HUDEP-2 (cell line): ENCODE measurements around the gene KSR1.
A peak's percentile ranks its signal among the peaks of the same experiment; 100 is the strongest.
"Not testable (repeated sequence)": the region's sequence is repeated elsewhere in the genome, so short reads cannot be mapped to it uniquely, and the experiment has no call there.

Experiments
- DNase-seq, 76 experiments: peaks; one replicate each; lab custom pipeline; 2025; ENCODE audit not compliant: unreplicated experiment in 76 of 76; lab: John Stamatoyannopoulos, UW

The KSR1 gene

GRCh38 chr17:27425991-27426390 lies 30.3 kb upstream of the KSR1 start:
- DNase-seq = no peak

DNA sequence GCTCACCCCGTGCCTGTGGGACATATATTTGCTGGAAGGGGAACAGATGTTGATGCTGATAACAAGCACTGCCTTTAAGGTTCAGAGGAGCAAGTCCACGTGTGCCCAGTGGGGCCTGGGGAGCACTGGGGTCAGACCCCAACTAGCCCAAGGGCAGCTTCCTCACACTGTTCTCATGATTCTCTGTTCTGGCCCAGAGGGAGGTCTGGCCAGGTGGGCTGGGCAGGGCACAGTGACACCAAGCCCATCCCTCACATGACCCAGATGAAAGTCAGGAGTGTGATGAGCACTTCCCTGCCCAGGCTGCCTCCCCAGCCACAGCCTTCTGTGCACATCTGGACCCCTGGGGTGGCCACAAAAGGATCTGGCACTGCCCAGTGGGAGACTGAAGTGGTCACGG lies 29.8 kb upstream of the KSR1 start:
- DNase-seq = not testable (repeated sequence)

GRCh38 chr17:27427166-27427862 lies 28.9 kb upstream of the KSR1 start:
- not testable (repeated sequence) for DNase-seq

DNA sequence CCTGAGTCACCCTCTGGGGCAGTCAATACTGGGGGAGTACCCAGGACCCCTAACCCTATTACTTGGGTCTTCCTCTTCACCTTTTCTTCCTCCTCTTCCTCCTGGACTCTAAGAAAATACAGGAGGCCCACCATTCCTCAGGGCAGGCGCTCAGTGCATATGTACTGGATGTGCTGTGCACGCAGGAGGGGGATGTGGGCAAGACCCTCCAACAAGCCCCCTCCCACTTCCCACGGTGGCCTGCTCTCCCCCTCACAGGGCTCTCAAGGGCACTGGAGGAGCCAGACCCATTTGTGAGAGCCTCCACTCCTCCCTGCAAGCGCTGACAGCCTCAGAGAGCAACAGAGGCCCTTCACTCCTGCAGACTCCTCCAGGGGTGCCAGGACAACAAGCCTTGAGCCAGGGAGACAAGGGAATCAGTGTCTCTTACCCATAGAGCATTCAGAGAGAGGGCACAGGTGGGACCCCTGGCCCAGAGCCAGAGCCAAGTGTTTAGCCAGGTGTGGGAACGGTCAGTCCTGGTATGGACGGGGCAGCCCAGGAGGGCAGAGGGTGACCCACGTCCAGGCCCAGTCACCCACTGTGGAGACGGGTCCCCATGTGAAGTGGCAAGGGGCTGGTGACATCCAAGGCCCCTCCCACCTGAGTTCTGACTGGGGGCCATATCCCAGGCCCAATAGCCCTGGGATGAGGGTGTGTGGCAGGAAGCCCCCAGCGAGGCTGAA lies 27.3 kb upstream of the KSR1 start:
- no peak for DNase-seq

DNA sequence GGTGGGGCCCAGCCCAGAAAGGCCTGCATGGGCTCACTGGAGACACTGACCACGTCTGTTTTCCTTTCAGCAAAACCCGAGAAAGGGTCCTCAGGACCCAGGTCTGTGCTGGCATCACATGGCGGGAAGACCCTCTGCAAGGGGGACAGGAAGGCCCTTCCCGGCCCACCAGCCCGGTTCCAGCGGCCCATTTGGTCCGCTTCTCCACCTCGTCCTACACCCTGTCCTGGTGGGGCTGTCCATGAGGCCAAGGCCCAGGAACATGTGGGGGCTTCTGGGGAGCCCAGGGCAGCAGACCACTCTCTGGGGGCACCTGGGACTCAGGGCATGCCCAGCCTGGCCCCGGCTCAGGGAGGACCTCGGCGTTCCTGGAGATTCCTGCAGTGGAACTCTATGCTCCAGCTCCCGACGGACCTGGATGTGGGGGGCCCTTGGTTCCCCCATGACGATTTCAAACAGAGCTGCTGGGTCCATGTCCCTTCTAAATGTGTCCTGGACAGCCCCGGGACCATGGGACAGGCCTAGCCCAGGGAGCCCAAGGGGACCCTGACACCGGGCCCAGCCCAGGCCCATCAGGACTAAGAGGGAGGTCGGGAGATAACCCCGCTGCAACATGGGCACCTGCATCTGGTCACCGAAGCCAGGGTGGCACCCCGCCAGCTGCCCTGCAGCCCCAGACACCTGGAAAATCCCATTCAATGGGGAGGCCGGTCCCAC lies 26.4 kb upstream of the KSR1 start:
- no peak for DNase-seq

- DNase-seq = no peak
Measured at GRCh38 chr17:27430383-27430840, 25.8 kb upstream of the KSR1 start.

DNA sequence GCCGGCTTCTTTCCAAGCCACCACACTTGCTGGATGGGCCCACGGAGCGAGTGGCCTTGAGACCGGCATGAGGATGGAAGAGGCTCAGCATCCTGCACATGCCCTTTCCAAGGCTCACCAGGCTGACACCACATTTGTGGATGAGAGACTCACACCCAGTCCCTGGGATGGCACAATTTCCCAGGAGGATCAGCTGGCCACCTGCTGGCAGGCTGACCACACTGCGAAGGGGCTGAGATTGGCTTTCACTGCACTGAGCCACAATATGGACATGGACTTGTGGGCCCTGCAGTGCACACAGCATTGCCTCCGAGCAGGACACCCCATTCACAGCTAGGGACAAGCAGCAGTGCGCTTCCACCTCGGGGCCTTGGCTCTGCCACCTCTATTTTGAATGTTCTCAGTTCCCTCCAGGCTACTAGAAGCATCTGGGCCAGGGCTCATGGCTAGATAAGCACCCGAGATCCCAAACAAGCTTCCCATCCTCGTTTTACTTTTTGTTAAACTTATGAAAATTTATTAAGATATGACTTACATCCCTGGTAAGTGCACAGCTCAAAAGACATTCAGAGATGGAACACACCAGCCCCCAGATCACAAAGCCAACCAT lies 25.3 kb upstream of the KSR1 start:
- peak in 41 of 76 experiments; percentile 5 to 57 (median 24) for DNase-seq

- DNase-seq = no peak
Measured at GRCh38 chr17:27433521-27433920, 22.7 kb upstream of the KSR1 start.

DNA sequence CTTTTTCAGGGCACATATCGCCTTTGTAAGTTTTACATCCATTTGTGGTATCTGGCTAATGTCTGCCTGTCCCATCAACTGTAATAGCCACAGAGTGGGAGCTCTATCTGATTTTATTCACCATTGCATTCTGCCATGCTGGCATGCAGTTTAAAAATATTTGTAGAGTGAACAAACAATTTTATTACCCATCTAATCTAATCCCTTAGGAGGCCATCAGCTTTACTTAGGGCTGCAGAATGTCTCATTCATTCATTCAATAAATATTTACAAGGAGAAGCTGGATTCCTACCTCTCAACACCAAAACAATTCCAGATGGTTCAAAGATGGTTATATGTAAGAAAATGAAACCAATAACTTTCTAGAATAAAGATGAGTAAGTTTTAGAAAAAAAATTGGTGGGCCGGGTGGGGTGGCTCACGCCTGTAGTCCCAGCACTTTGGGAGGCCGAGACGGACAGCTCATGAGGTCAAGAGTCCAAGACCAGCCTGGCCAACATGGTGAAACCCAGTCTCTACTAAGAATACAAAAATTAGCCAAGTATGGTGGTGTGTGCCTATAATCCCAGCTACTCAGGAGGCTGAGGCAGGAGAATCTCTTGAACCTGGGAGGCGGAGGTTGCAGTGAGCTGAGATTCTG lies 20.7 kb upstream of the KSR1 start:
- DNase-seq = not testable (repeated sequence)

GRCh38 chr17:27438348-27438998 lies 17.8 kb upstream of the KSR1 start:
- DNase-seq = no peak

GRCh38 chr17:27439342-27439741 lies 16.9 kb upstream of the KSR1 start:
- no peak for DNase-seq

- no peak for DNase-seq
Measured at GRCh38 chr17:27442702-27443101, 13.5 kb upstream of the KSR1 start.

DNA sequence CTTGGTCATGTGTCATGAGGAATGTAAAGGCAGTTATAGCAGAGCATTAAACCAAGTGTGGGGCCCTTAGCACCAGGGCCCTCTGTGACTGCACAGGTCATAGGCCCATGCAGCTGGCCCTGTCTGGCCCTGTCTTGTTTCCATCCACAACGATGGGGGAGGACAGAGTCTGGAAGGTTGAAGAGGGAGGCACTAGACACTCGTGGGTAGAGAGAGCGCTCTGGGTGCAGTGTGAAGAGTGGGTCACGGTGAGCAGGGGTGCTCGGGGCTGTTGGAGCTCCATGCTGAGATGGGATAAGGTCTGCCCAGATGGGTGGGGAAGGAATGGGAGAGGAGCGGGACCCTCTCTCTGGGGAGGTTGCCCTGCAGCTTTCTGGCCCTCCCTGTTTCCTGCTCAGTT lies 12.8 kb upstream of the KSR1 start:
- DNase-seq = no peak

DNA sequence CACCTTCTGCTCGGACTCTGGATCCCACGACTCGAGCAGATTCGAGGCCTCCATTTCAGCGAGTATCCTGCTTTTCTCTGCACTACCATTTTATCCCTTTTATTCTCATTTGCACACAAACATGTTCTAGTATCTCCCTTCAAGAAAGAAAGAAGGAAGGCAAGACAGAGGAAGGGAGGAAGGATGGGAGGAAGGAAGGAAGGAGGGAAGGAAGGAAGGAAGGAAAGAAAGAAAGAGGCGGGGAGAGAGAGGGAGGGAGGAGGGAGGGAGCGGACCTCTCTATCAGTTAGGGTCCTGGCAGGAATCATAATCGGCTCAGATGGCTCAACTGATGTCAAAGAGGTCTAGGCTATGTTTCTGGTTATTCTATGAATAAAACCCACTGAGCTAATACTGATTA lies 10.3 kb upstream of the KSR1 start:
- DNase-seq = no peak

GRCh38 chr17:27446569-27447301 lies 9.5 kb upstream of the KSR1 start:
- DNase-seq = peak in 50 of 76 experiments; percentile 13 to 83 (median 54)

DNA sequence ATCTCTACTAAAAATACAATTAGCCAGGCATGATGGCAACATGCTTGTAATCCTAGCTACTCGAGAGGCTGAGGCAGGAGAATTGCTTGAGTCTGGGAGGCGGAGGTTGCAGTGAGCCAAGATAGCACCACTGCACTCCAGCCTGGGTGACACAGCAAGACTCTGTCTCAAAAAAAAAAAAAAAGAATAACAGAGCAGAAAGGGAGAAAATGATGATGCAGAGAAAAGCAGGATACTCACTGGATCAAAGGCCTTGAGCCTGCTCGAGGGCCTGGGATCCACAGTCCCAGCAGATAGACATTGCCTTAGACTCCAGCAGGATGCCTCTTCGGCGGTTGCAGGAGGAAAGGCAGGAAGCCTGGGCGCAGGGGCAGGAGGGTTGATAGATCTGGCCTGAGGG lies 7.7 kb upstream of the KSR1 start:
- peak in 3 of 76 experiments; percentile 13 to 26 (median 22) for DNase-seq

- DNase-seq = peak in 46 of 76 experiments; percentile 15 to 73 (median 39)
Measured at GRCh38 chr17:27449541-27449940, 6.7 kb upstream of the KSR1 start.

GRCh38 chr17:27449988-27450387 lies 6.3 kb upstream of the KSR1 start:
- DNase-seq = no peak

- DNase-seq = no peak
Measured at GRCh38 chr17:27450416-27450815, 5.8 kb upstream of the KSR1 start.
